HCT116 (cell line): ENCODE measurements around the gene GALNS. TPM values are rescaled to one million over a fixed set of nuclear protein-coding genes. Genes with fewer than 3 reads are reported as not detected.

Source experiments
- ATAC-seq: fragments of 200-7000 bp; cut with Tn5 transposase; 2 replicates; pipeline ENCODE4 v1.9.1; 2020; ENCODE audit warnings: mild to moderate bottlenecking, moderate library complexity
- BruUV-seq: library from RNA; stranded (reverse); fragments of 400-500 nt; replicated peaks from 2 replicates; lab custom pipeline; 2021; lab: Mats Ljungman, UMichigan
- CTCF ChIA-PET: fragments of 300-600 bp; sonication (Branson Sonifier 250); formaldehyde crosslinking; loops from one replicate; lab custom pipeline; 2021; ENCODE audit warnings: antibody characterized with exemption; lab: Charles Lee
- POLR2A ChIA-PET: fragments of 300-600, 350-600 bp; sonication (Branson Sonifier 250); formaldehyde crosslinking; loops from one replicate; lab custom pipeline; 2021; ENCODE audit warnings: antibody characterized with exemption; lab: Charles Lee
- RAD21 ChIA-PET, 2 experiments: fragments of 300-600 bp; sonication (Branson Sonifier 250); formaldehyde crosslinking; loops; one replicate each; lab custom pipeline; 2023; ENCODE audit warnings: low total read pairs in 2 of 2; ENCODE audit not compliant: uncharacterized antibody in 2 of 2, unreplicated experiment in 2 of 2, low non-redundant PET in 1 of 2; lab: Charles Lee
- DNase-seq: peaks from one replicate; pipeline ENCODE4 v3.0.0-alpha.2; 2010; ENCODE audit warnings: low read depth, low spot score
- H2AFZ ChIP-seq: fragments of 200-600 bp; shearing (Covaris generic), sonication (generic); 2 replicates; pipeline ENCODE4 v1.6.1; 2017; ENCODE audit warnings: low read depth, mixed run types, mixed read lengths, antibody characterized with exemption, low read length; ENCODE audit not compliant: poor library complexity, severe bottlenecking
- H3K27ac ChIP-seq: 2 replicates; pipeline ENCODE4 v1.5.1; 2012; ENCODE audit warnings: low read depth, low read length
- H3K27me3 ChIP-seq: fragments of 200-600 bp; sonication (generic); 2 replicates; pipeline ENCODE4 v1.6.1; 2016; ENCODE audit warnings: mixed run types, low read length, mixed read lengths; ENCODE audit not compliant: insufficient read depth
- H3K36me3 ChIP-seq, 2 experiments: fragments of 200-500 bp in 1 of 2; fragments of 200-600 bp in 1 of 2; sonication (Bioruptor generic) in 1 of 2; sonication (generic) in 1 of 2; 2 replicates each; pipeline versions ENCODE4 v1.5.1 to v1.6.1; 2014 to 2016; ENCODE audit warnings: low read length in 2 of 2, inconsistent platforms in 1 of 2, mixed read lengths in 1 of 2, mixed run types in 1 of 2; ENCODE audit not compliant: insufficient read depth in 2 of 2, control insufficient read depth in 1 of 2
- H3K4me1 ChIP-seq, 2 experiments: fragments of 200-600 bp in 1 of 2; sonication (generic) in 1 of 2; 2 replicates each; pipeline versions ENCODE4 v1.5.1 to v1.6.1; 2012 to 2017; ENCODE audit warnings: low read length in 2 of 2, inconsistent platforms in 1 of 2, mild to moderate bottlenecking in 1 of 2, mixed read lengths in 1 of 2, mixed run types in 1 of 2, moderate library complexity in 1 of 2; ENCODE audit not compliant: insufficient read depth in 2 of 2, control insufficient read depth in 1 of 2
- H3K4me2 ChIP-seq: fragments of 200-600 bp; sonication (generic); 2 replicates; pipeline ENCODE4 v1.6.1; 2017; ENCODE audit warnings: mixed run types, low read length, mixed read lengths
- H3K4me3 ChIP-seq, 2 experiments: fragments of 200-600 bp in 1 of 2; sonication (generic) in 1 of 2; replicated peaks in 1 of 2; 2 replicates each; pipeline ENCODE4 v1.5.1; 2011 to 2016; ENCODE audit warnings: low read length in 2 of 2, control low read depth in 1 of 2, low read depth in 1 of 2, mild to moderate bottlenecking in 1 of 2, mixed read lengths in 1 of 2, mixed run types in 1 of 2
- H3K79me2 ChIP-seq: fragments of 200-600 bp; sonication (generic); 2 replicates; pipeline ENCODE4 v1.6.1; 2017; ENCODE audit warnings: mild to moderate bottlenecking, mixed run types, low read length, moderate library complexity, mixed read lengths; ENCODE audit not compliant: insufficient read depth
- H3K9ac ChIP-seq: fragments of 200-600 bp; sonication (generic); 2 replicates; pipeline ENCODE4 v1.6.1; 2016; ENCODE audit warnings: low read length, mixed read lengths
- H3K9me2 ChIP-seq: fragments of 200-600 bp; sonication (generic), shearing (Covaris generic); 2 replicates; pipeline ENCODE4 v1.6.1; 2017; ENCODE audit warnings: mixed run types, mild to moderate bottlenecking, moderate library complexity; ENCODE audit not compliant: insufficient read depth
- H3K9me3 ChIP-seq, 2 experiments: fragments of 200-500 bp in 1 of 2; fragments of 200-600 bp in 1 of 2; sonication (Bioruptor generic) in 1 of 2; sonication (generic) in 1 of 2; 2 replicates each; pipeline ENCODE4 v1.6.1; 2014 to 2017; ENCODE audit warnings: low read length in 2 of 2, mixed read lengths in 2 of 2, inconsistent platforms in 1 of 2, low read depth in 1 of 2, mild to moderate bottlenecking in 1 of 2, mixed run types in 1 of 2, moderate library complexity in 1 of 2; ENCODE audit not compliant: control insufficient read depth in 1 of 2, insufficient read depth in 1 of 2
- H4K20me1 ChIP-seq: fragments of 200-600 bp; sonication (generic), shearing (Covaris generic); 2 replicates; pipeline ENCODE4 v1.6.1; 2017; ENCODE audit warnings: mixed run types, mild to moderate bottlenecking, moderate library complexity; ENCODE audit not compliant: insufficient read depth
- CTCF ChIP-seq, 3 experiments: fragments of 200-600 bp in 1 of 3; sonication (generic) in 1 of 3; IDR thresholded peaks in 2 of 3; conservative IDR thresholded peaks in 1 of 3; 2 replicates each; pipeline ENCODE4 v1.5.1; 2012 to 2017; ENCODE audit warnings: low read depth in 2 of 3, low read length in 2 of 3, antibody characterized with exemption in 1 of 3, borderline replicate concordance in 1 of 3, control low read depth in 1 of 3, mild to moderate bottlenecking in 1 of 3, mixed read lengths in 1 of 3, mixed run types in 1 of 3, moderate library complexity in 1 of 3; ENCODE audit not compliant: insufficient read depth in 1 of 3
- RAD21 ChIP-seq: IDR thresholded peaks from 2 replicates; pipeline ENCODE4 v1.6.1; 2012; ENCODE audit warnings: low read depth, mild to moderate bottlenecking
- SP1 ChIP-seq: IDR thresholded peaks from 2 replicates; pipeline ENCODE4 v1.6.1; 2012; ENCODE audit warnings: low read depth
- ZNF274 ChIP-seq: fragments of 200-500 bp; sonication (Bioruptor generic); IDR thresholded peaks from 2 replicates; pipeline ENCODE4 v1.6.1; 2014; ENCODE audit warnings: mild to moderate bottlenecking, low read depth, low read length, inconsistent platforms
- intact Hi-C: fragments of 100-400 bp; cut with micrococcal nuclease; formaldehyde crosslinking; loops from 2 replicates; pipeline ENCODE4 v1.10.0; 2022
- total RNA-seq: library from RNA; stranded (reverse); gene quantifications from one replicate; pipeline ENCODE4 v1.2.1, GENCODE V29; 2021; ENCODE audit not compliant: unreplicated experiment
- TF ChIP-seq, protein P1 (sequence below): IDR thresholded peaks from 2 replicates; pipeline ENCODE4 v1.6.1; 2012

The GALNS gene
- total RNA-seq, 1 experiment from 2014 or later: 44.6 TPM

- no TSS peak for BruUV-seq
- H3K4me2 ChIP-seq: no peak overlapping the region
These were observed 43.9 kb upstream of the GALNS start for GRCh38 chr16:88900662-88901052.

More at GRCh38 chr16:88900662-88901052, 43.9 kb upstream of the GALNS start:
- Histone ChIP-seq H3K4me1 (peaks cover under 1 to 11% of the 10 kb centered on the region in 2 experiments; a peak in 3 of 4 replicates), H3K9me2 (no peaks in the 10 kb centered on the region), H3K4me3 (no peak overlapping the region), H3K27ac (no peak overlapping the region), H4K20me1 (no peaks in the 10 kb centered on the region), H3K27me3 (no peaks in the 10 kb centered on the region), H3K9ac (no peak overlapping the region), H3K79me2 (no peaks in the 10 kb centered on the region), H3K36me3 (no peaks in the 10 kb centered on the region; a peak in 1 of 4 replicates), H2AFZ (no peak overlapping the region), H3K9me3 (no peaks in the 10 kb centered on the region)
- ChIA-PET RAD21 (no interaction called here), POLR2A (no interaction called here), CTCF (no interaction called here)
- no peak for ATAC-seq
- intact Hi-C loops: no loop called here
- no peak for TF ChIP-seq CTCF (IDR thresholded peaks at IDR 0.05 in 2 of 3, conservative IDR thresholded peaks at IDR 0.05 in 1 of 3; ENCODE audit: borderline replicate concordance in 1 of 3, insufficient read depth in 1 of 3, low read depth in 2 of 3, low read length in 2 of 3)
- no peak for TF ChIP-seq SP1
- TF ChIP-seq, protein P1, sequence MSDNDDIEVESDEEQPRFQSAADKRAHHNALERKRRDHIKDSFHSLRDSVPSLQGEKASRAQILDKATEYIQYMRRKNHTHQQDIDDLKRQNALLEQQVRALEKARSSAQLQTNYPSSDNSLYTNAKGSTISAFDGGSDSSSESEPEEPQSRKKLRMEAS: no peak
- TF ChIP-seq ZNF274: no peak
- no peak for TF ChIP-seq RAD21
- DNase-seq: no peak
